HepG2 (cell line): ENCODE data around the gene CDC34. TPM values are rescaled to one million over a fixed set of nuclear protein-coding genes. Genes with fewer than 3 reads are reported as not detected.
A peak's percentile ranks its signal among the peaks of the same experiment; 100 is the strongest.

Experiments used
- ARNTL ChIP-seq: sonication (generic); formaldehyde crosslinking; IDR thresholded peaks from 2 replicates; pipeline ENCODE4 v1.4.0; 2020; ENCODE audit warnings: mild to moderate bottlenecking, missing genetic modification reagents
- ASH2L ChIP-seq: fragments of 300-600, 200-600 bp; sonication (generic); IDR thresholded peaks from 2 replicates; pipeline ENCODE4 v1.7.0; 2017; ENCODE audit warnings: low read depth, mild to moderate bottlenecking, moderate library complexity, mixed read lengths, low read length; ENCODE audit not compliant: insufficient read length
- CBX5 ChIP-seq: sonication (generic); formaldehyde crosslinking; IDR thresholded peaks from 2 replicates; pipeline ENCODE4 v1.4.0; 2020; ENCODE audit warnings: missing genetic modification reagents, borderline replicate concordance
- CSRNP2 ChIP-seq: sonication (generic); formaldehyde crosslinking; conservative IDR thresholded peaks from 2 replicates; pipeline ENCODE4 v1.8.0; 2022; ENCODE audit warnings: low read depth, missing genetic modification reagents
- FOXK1 ChIP-seq: sonication (generic); formaldehyde crosslinking; IDR thresholded peaks from 2 replicates; pipeline ENCODE4 v1.4.0; 2020; ENCODE audit warnings: low read depth, missing genetic modification reagents, borderline replicate concordance
- HOXA7 ChIP-seq: sonication (generic); formaldehyde crosslinking; IDR thresholded peaks from 2 replicates; pipeline ENCODE4 v1.8.1; 2022; ENCODE audit warnings: mild to moderate bottlenecking, missing genetic modification reagents, moderate library complexity
- IKZF4 ChIP-seq: sonication (generic); formaldehyde crosslinking; IDR thresholded peaks from 2 replicates; pipeline ENCODE4 v1.5.1; 2020; ENCODE audit warnings: borderline replicate concordance, mild to moderate bottlenecking, low read depth, missing genetic modification reagents; ENCODE audit errors: not compliant biosample characterization
- KMT2B ChIP-seq: IDR thresholded peaks from 2 replicates; pipeline ENCODE4 v1.6.1; 2016; ENCODE audit warnings: missing genetic modification reagents, missing compliant biosample characterization
- NAIF1 ChIP-seq: sonication (generic); formaldehyde crosslinking; IDR thresholded peaks from 2 replicates; pipeline ENCODE4 v1.5.0; 2020; ENCODE audit warnings: mild to moderate bottlenecking, missing genetic modification reagents, borderline replicate concordance
- TAF1 ChIP-seq: sonication (generic); formaldehyde crosslinking; IDR thresholded peaks from 2 replicates; pipeline ENCODE4 v1.4.0; 2020; ENCODE audit warnings: missing genetic modification reagents
- ZBTB7A ChIP-seq: sonication (generic); formaldehyde crosslinking; IDR thresholded peaks from 2 replicates; pipeline ENCODE4 v1.8.0; 2022; ENCODE audit warnings: mild to moderate bottlenecking, missing genetic modification reagents
- ZC3H13 ChIP-seq: sonication (generic); formaldehyde crosslinking; IDR thresholded peaks from 2 replicates; pipeline ENCODE4 v1.8.1; 2023; ENCODE audit warnings: mild to moderate bottlenecking, missing genetic modification reagents, moderate library complexity
- ZNF24 ChIP-seq: fragments of 450-650 bp; IDR thresholded peaks from 2 replicates; pipeline ENCODE4 v1.6.1; 2017; ENCODE audit warnings: antibody characterized with exemption, mild to moderate bottlenecking
- ZNF253 ChIP-seq: sonication (generic); formaldehyde crosslinking; IDR thresholded peaks from 2 replicates; pipeline ENCODE4 v1.8.0; 2022; ENCODE audit warnings: mild to moderate bottlenecking, missing genetic modification reagents, borderline replicate concordance
- ZNF446 ChIP-seq: sonication (generic); formaldehyde crosslinking; IDR thresholded peaks from 2 replicates; pipeline ENCODE4 v1.5.0; 2020; ENCODE audit warnings: mild to moderate bottlenecking, missing genetic modification reagents
- ZNF563 ChIP-seq: sonication (generic); formaldehyde crosslinking; IDR thresholded peaks from 2 replicates; pipeline ENCODE4 v1.8.0; 2022; ENCODE audit warnings: mild to moderate bottlenecking, moderate library complexity, missing genetic modification reagents
- ZNF564 ChIP-seq: sonication (generic); formaldehyde crosslinking; IDR thresholded peaks from 2 replicates; pipeline ENCODE4 v1.8.1; 2023; ENCODE audit warnings: mild to moderate bottlenecking, missing genetic modification reagents
- ZNF761 ChIP-seq: sonication (generic); formaldehyde crosslinking; conservative IDR thresholded peaks from 2 replicates; pipeline ENCODE4 v1.4.0; 2020; ENCODE audit warnings: mild to moderate bottlenecking, missing genetic modification reagents
- ZNF777 ChIP-seq: sonication (generic); formaldehyde crosslinking; IDR thresholded peaks from 2 replicates; pipeline ENCODE4 v1.4.0; 2020; ENCODE audit warnings: missing genetic modification reagents
- polyA plus RNA-seq, 8 experiments: library from polyadenylated mRNA; depleted of rRNA in 3 of 8; stranded (reverse) in 7 of 8; unstranded in 1 of 8; fragments of >200 nt; fragmentation: Illumina TruSeq in 4 of 8; extraction: Trizol in 4 of 8; gene quantifications; 2 replicates each; pipeline versions ENCODE4 v1.2.1 to v1.2.3, GENCODE V29; 2011 to 2016; ENCODE audit warnings: low read depth in 4 of 8, missing spikeins in 1 of 8, mixed read lengths in 1 of 8; ENCODE audit not compliant: insufficient read depth in 1 of 8
- total RNA-seq, 5 experiments: library from RNA; depleted of rRNA; stranded (reverse); fragments of >200 nt; fragmentation: Illumina TruSeq; extraction: Trizol; gene quantifications; 2 replicates each; pipeline ENCODE4 v1.2.3, GENCODE V29; 2016; ENCODE audit warnings: low read depth in 1 of 5
- TF ChIP-seq, protein P1 (sequence below): sonication (generic); formaldehyde crosslinking; IDR thresholded peaks from 2 replicates; pipeline ENCODE4 v1.5.0; 2020; ENCODE audit warnings: mild to moderate bottlenecking, missing genetic modification reagents
- TF ChIP-seq, protein P2 (sequence below): sonication (generic); formaldehyde crosslinking; conservative IDR thresholded peaks from 2 replicates; pipeline ENCODE4 v1.4.0; 2020; ENCODE audit warnings: missing genetic modification reagents
- TF ChIP-seq, protein P3 (sequence below): sonication (generic); formaldehyde crosslinking; IDR thresholded peaks from 2 replicates; pipeline ENCODE4 v1.9.0; 2022; ENCODE audit warnings: low read depth, missing genetic modification reagents

Gene CDC34
- total and polyA plus RNA-seq, 2 of the 13 experiments (the other 11 are each of a cell fraction or from before 2014, with no cell fraction given) = 138 to 150 TPM

DNA sequence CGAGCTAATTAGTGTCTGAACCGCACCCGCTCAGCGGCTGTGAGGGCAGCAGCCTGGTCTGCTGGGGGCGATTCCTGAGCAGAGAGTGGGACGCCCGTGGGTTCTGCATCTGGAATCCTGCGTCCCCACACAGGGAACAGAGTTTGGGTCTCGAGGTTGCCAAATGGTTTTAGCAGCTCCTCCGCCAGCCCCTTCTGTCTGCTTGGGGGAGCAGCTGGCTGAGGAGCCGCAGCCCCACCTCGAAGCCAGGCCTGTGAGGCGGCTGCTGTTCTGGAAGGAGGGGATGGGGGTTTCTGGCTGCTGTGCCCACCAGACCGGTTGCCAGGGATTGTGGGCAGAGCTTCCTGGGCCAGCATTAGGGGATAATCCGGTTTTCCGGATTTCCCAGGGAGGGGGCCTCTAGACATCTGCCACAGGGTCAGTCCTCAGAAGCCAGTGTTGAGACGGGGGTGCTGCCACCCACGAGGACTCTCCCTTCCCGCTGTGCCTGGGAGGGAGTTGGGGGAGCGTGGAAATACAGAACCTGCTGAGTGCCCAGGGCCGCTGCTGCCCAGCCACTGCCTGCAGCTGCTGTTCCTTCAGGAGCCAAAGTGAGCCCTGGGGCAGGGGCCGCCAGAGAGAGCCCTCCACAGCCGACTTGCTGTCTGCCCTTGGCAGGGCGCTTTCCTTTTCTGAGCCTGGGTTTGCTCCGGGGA is 2.0 kb downstream of the CDC34 start (continued):
- TF ChIP-seq ZNF253 (no peak), ASH2L (peak; percentile 51), ZNF777 (CRISPR knock-in tag) (no peak), HOXA7 (no peak), ZBTB7A (CRISPR knock-in tag) (no peak), CBX5 (CRISPR knock-in tag) (no peak), ARNTL (CRISPR knock-in tag) (no peak), CSRNP2 (no peak), ZNF564 (CRISPR knock-in tag) (no peak), KMT2B (CRISPR knock-in tag) (no peak), ZNF24 (no peak), ZNF761 (CRISPR knock-in tag) (no peak), TAF1 (CRISPR knock-in tag) (no peak), IKZF4 (CRISPR knock-in tag) (no peak), NAIF1 (CRISPR knock-in tag) (no peak), ZC3H13 (CRISPR knock-in tag) (0 out of 2 replicates have a peak, but pooled peaks have one; percentile 28), ZNF563 (0 out of 2 replicates have a peak, but pooled peaks have one; percentile 18), FOXK1 (CRISPR knock-in tag) (no peak), ZNF446 (CRISPR knock-in tag) (0 out of 2 replicates have a peak, but pooled peaks have one; percentile 65)
- TF ChIP-seq, protein P1, sequence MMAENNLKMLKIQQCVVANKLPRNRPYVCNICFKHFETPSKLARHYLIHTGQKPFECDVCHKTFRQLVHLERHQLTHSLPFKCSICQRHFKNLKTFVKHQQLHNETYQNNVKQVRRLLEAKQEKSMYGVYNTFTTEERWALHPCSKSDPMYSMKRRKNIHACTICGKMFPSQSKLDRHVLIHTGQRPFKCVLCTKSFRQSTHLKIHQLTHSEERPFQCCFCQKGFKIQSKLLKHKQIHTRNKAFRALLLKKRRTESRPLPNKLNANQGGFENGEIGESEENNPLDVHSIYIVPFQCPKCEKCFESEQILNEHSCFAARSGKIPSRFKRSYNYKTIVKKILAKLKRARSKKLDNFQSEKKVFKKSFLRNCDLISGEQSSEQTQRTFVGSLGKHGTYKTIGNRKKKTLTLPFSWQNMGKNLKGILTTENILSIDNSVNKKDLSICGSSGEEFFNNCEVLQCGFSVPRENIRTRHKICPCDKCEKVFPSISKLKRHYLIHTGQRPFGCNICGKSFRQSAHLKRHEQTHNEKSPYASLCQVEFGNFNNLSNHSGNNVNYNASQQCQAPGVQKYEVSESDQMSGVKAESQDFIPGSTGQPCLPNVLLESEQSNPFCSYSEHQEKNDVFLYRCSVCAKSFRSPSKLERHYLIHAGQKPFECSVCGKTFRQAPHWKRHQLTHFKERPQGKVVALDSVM (CRISPR knock-in tag) = no peak
- TF ChIP-seq, protein P2, sequence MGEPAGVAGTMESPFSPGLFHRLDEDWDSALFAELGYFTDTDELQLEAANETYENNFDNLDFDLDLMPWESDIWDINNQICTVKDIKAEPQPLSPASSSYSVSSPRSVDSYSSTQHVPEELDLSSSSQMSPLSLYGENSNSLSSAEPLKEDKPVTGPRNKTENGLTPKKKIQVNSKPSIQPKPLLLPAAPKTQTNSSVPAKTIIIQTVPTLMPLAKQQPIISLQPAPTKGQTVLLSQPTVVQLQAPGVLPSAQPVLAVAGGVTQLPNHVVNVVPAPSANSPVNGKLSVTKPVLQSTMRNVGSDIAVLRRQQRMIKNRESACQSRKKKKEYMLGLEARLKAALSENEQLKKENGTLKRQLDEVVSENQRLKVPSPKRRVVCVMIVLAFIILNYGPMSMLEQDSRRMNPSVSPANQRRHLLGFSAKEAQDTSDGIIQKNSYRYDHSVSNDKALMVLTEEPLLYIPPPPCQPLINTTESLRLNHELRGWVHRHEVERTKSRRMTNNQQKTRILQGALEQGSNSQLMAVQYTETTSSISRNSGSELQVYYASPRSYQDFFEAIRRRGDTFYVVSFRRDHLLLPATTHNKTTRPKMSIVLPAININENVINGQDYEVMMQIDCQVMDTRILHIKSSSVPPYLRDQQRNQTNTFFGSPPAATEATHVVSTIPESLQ (CRISPR knock-in tag) = no peak
- TF ChIP-seq, protein P3, sequence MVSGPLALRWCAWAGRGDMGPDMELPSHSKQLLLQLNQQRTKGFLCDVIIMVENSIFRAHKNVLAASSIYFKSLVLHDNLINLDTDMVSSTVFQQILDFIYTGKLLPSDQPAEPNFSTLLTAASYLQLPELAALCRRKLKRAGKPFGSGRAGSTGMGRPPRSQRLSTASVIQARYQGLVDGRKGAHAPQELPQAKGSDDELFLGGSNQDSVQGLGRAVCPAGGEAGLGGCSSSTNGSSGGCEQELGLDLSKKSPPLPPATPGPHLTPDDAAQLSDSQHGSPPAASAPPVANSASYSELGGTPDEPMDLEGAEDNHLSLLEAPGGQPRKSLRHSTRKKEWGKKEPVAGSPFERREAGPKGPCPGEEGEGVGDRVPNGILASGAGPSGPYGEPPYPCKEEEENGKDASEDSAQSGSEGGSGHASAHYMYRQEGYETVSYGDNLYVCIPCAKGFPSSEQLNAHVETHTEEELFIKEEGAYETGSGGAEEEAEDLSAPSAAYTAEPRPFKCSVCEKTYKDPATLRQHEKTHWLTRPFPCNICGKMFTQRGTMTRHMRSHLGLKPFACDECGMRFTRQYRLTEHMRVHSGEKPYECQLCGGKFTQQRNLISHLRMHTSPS (CRISPR knock-in tag) = no peak
